Measurements from ENCODE around the gene MAP3K12.

GRCh38 chr12:53500142-53500775 lies 1.0 kb upstream of the MAP3K12 start:
- TF ChIP-seq CTCF (IDR thresholded peaks at IDR 0.05; ENCODE audit: insufficient read depth, low read length) = no peak
- no peak for TF ChIP-seq REST (IDR thresholded peaks at IDR 0.05; ENCODE audit: insufficient replicate concordance, low read depth)
- no peak for TF ChIP-seq GABPA (IDR thresholded peaks at IDR 0.05; ENCODE audit: low read depth)
